Trophoblast cell (in vitro differentiated cells and primary cell): Measurements from ENCODE around the gene ROR1.

Source experiments
- DNase-seq, 2 donors: peaks; one replicate each; pipeline ENCODE4 v3.0.0-alpha.2; 2016
- H2AFZ ChIP-seq: 2 replicates; pipeline ENCODE4 v1.6.1; 2013; ENCODE audit warnings: low read length, moderate library complexity, mild to moderate bottlenecking; ENCODE audit not compliant: insufficient read depth, poor library complexity
- H2AK5ac ChIP-seq: 2 replicates; pipeline ENCODE4 v1.6.1; 2013; ENCODE audit warnings: mild to moderate bottlenecking, low read length
- H2BK120ac ChIP-seq: 2 replicates; pipeline ENCODE4 v1.6.1; 2013; ENCODE audit warnings: low read length, mild to moderate bottlenecking, moderate library complexity; ENCODE audit not compliant: insufficient read depth, poor library complexity
- H2BK12ac ChIP-seq: 2 replicates; pipeline ENCODE4 v1.6.1; 2013; ENCODE audit warnings: mild to moderate bottlenecking, low read length, moderate library complexity
- H2BK5ac ChIP-seq: 2 replicates; pipeline ENCODE4 v1.6.1; 2013; ENCODE audit warnings: low read length, low read depth, moderate library complexity, mild to moderate bottlenecking; ENCODE audit not compliant: poor library complexity
- H3K14ac ChIP-seq: 2 replicates; pipeline ENCODE4 v1.6.1; 2013; ENCODE audit warnings: mild to moderate bottlenecking, low read length
- H3K18ac ChIP-seq: 2 replicates; pipeline ENCODE4 v1.6.1; 2013; ENCODE audit warnings: mild to moderate bottlenecking, low read length
- H3K23ac ChIP-seq: 2 replicates; pipeline ENCODE4 v1.6.1; 2013; ENCODE audit warnings: low read length
- H3K27ac ChIP-seq: 2 replicates; pipeline ENCODE4 v1.5.1; 2013; ENCODE audit warnings: low read depth, mild to moderate bottlenecking, inconsistent platforms, low read length, moderate library complexity
- H3K27me3 ChIP-seq: 2 replicates; pipeline ENCODE4 v1.6.1; 2013; ENCODE audit warnings: inconsistent platforms, mild to moderate bottlenecking, low read length, moderate library complexity; ENCODE audit not compliant: insufficient read depth
- H3K36me3 ChIP-seq, 2 experiments: 1 replicate in 1 of 2; 2 replicates in 1 of 2; pipeline ENCODE4 v1.6.1; 2013; ENCODE audit warnings: low read length in 2 of 2, mild to moderate bottlenecking in 2 of 2, moderate library complexity in 1 of 2; ENCODE audit not compliant: insufficient read depth in 2 of 2, control insufficient read depth in 1 of 2
- H3K4ac ChIP-seq: 2 replicates; pipeline ENCODE4 v1.6.1; 2013; ENCODE audit warnings: low read depth, mild to moderate bottlenecking, low read length, moderate library complexity
- H3K4me1 ChIP-seq, 2 experiments: 1 replicate in 1 of 2; 2 replicates in 1 of 2; pipeline ENCODE4 v1.6.1; 2013; ENCODE audit warnings: low read length in 2 of 2, mild to moderate bottlenecking in 2 of 2, moderate library complexity in 1 of 2; ENCODE audit not compliant: insufficient read depth in 2 of 2, control insufficient read depth in 1 of 2
- H3K4me2 ChIP-seq: 2 replicates; pipeline ENCODE4 v1.6.1; 2013; ENCODE audit warnings: inconsistent platforms, mild to moderate bottlenecking, low read length, moderate library complexity
- H3K4me3 ChIP-seq: 2 replicates; pipeline ENCODE4 v1.5.1; 2013; ENCODE audit warnings: mild to moderate bottlenecking, low read depth, low read length, inconsistent platforms
- H3K79me1 ChIP-seq: one replicate; pipeline ENCODE4 v1.6.1; 2013; ENCODE audit warnings: low read length
- H3K79me2 ChIP-seq: 2 replicates; pipeline ENCODE4 v1.6.1; 2013; ENCODE audit warnings: low read length, mild to moderate bottlenecking; ENCODE audit not compliant: control insufficient read depth, insufficient read depth, poor library complexity
- H3K9ac ChIP-seq: 2 replicates; pipeline ENCODE4 v1.6.1; 2013; ENCODE audit warnings: mild to moderate bottlenecking, low read length
- H3K9me3 ChIP-seq: 2 replicates; pipeline ENCODE4 v1.6.1; 2013; ENCODE audit warnings: low read depth, mild to moderate bottlenecking, control low read depth, inconsistent platforms, low read length; ENCODE audit not compliant: insufficient read depth
- H4K12ac ChIP-seq: 2 replicates; pipeline ENCODE4 v1.6.1; 2013; ENCODE audit warnings: low read depth, mild to moderate bottlenecking, low read length, moderate library complexity
- H4K8ac ChIP-seq: 2 replicates; pipeline ENCODE4 v1.6.1; 2013; ENCODE audit warnings: low read depth, mild to moderate bottlenecking, low read length, moderate library complexity
- H4K91ac ChIP-seq: one replicate; pipeline ENCODE4 v1.6.1; 2013; ENCODE audit warnings: low read depth, mild to moderate bottlenecking, low read length, moderate library complexity
- WGBS: extraction: QIAGEN DNeasy Blood & Tissue Kit; methylation state at CpG from one replicate; pipeline ENCODE4 v1.1.7; 2013; ENCODE audit warnings: missing lambda C conversion rate; ENCODE audit not compliant: insufficient read length, insufficient coverage; ENCODE audit errors: extremely low coverage; 5-methylcytosine and 5-hydroxymethylcytosine counted together

The ROR1 gene

DNA sequence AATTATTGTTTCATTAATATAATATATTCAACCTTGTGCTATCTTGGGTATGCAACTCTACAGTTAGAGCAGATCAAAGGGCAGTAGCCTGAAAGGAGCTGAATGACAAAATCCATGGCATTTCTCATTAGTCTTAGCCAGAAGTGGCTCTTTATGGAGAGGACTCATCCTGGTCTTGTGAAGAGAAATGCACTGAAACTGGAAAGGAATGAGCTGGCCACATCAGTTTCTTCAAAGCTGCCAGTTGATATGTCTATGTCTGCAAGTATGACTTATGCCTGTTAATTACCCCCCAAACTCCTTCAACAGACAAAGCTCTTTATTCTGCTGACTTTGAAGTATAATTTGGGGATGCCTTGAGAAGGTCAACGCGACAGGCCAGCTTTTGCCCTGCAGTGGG is 310.6 kb downstream of the ROR1 start:
- Histone ChIP-seq H3K9ac (no peak overlapping the region), H3K9me3 (no peaks in the 10 kb centered on the region), H4K91ac (no peak overlapping the region), H2BK120ac (no peak overlapping the region), H2BK5ac (no peak overlapping the region), H3K23ac (no peak overlapping the region), H4K12ac (no peak overlapping the region), H3K79me2 (no peaks in the 10 kb centered on the region), H3K27me3 (no peaks in the 10 kb centered on the region), H3K14ac (no peak overlapping the region), H3K4me3 (no peak overlapping the region), H3K36me3 (no peaks in the 10 kb centered on the region), H3K79me1 (peaks cover 5% of the 10 kb centered on the region), H2AFZ (no peak overlapping the region), H2AK5ac (no peak overlapping the region), H4K8ac (no peak overlapping the region), H3K4me2 (no peak overlapping the region), H3K4me1 (peaks cover 8 to 12% of the 10 kb centered on the region in 2 experiments), H3K27ac (no peak overlapping the region), H3K18ac (no peak overlapping the region), H3K4ac (no peak overlapping the region), H2BK12ac (no peak overlapping the region)
- no CpG with 5 or more reads among the region's 2 CpGs for WGBS
- DNase-seq = no peak

GRCh38 chr1:64087768-64088167 is 314.0 kb downstream of the ROR1 start:
- Histone ChIP-seq H3K18ac (no peak overlapping the region), H2AFZ (no peak overlapping the region), H2BK5ac (no peak overlapping the region), H3K36me3 (peaks cover 0 to 1% of the 10 kb centered on the region in 2 experiments), H4K91ac (no peak overlapping the region), H3K9me3 (no peaks in the 10 kb centered on the region), H3K4me2 (no peak overlapping the region), H3K27ac (no peak overlapping the region), H4K12ac (no peak overlapping the region), H3K14ac (no peak overlapping the region), H3K4ac (no peak overlapping the region), H3K4me1 (peaks cover 4 to 5% of the 10 kb centered on the region in 2 experiments), H3K27me3 (no peaks in the 10 kb centered on the region), H2BK12ac (no peak overlapping the region), H3K79me2 (peaks cover 2% of the 10 kb centered on the region), H3K79me1 (peaks cover 9% of the 10 kb centered on the region), H4K8ac (no peak overlapping the region), H2BK120ac (no peak overlapping the region), H3K9ac (no peak overlapping the region), H3K4me3 (no peak overlapping the region), H2AK5ac (no peak overlapping the region), H3K23ac (no peak overlapping the region)
- WGBS = no CpG with 5 or more reads among the region's 2 CpGs
- DNase-seq = no peak

DNA sequence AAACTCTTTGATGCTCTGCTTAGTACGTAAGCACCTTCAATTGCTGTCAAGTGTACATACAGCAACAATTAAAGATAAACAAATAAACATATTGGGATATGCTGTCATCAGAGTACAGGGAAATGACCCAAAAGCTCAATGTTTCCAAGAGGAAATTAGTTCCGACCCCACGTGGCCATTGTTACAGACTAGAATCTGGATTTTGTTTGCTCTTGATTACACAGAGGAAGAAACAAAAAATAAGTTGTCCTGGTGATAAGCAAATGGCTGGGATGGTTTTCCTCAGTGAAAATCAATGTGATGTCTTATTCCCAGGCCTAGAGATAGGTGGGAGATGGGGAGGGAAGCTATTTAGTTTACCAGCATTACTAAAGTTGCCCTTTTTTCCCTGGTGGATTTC is 316.6 kb downstream of the ROR1 start:
- WGBS = no CpG with 5 or more reads among the region's 3 CpGs
- no peak overlapping the region for H3K4me3 ChIP-seq
- H4K8ac ChIP-seq = no peak overlapping the region
- H3K27ac ChIP-seq = no peak overlapping the region
- H4K12ac ChIP-seq = no peak overlapping the region
- no peaks in the 10 kb centered on the region for H3K9me3 ChIP-seq
- no peak overlapping the region for H3K9ac ChIP-seq
- H2BK12ac ChIP-seq = no peak overlapping the region
- H3K79me2 ChIP-seq = peaks cover 2% of the 10 kb centered on the region
- H2AK5ac ChIP-seq = no peak overlapping the region
- H3K79me1 ChIP-seq = peaks cover 15% of the 10 kb centered on the region
- peaks cover 8% of the 10 kb centered on the region in 2 experiments for H3K4me1 ChIP-seq
- no peak overlapping the region for H3K4me2 ChIP-seq
- no peak overlapping the region for H4K91ac ChIP-seq
- no peak overlapping the region for H2BK5ac ChIP-seq
- no peak overlapping the region for H2BK120ac ChIP-seq
- no peak overlapping the region for H3K14ac ChIP-seq
- no peaks in the 10 kb centered on the region for H3K27me3 ChIP-seq
- H3K4ac ChIP-seq = no peak overlapping the region
- peaks cover 0 to 1% of the 10 kb centered on the region in 2 experiments for H3K36me3 ChIP-seq
- no peak overlapping the region for H3K23ac ChIP-seq
- no peak overlapping the region for H2AFZ ChIP-seq
- DNase-seq = no peak
- no peak overlapping the region for H3K18ac ChIP-seq

DNA sequence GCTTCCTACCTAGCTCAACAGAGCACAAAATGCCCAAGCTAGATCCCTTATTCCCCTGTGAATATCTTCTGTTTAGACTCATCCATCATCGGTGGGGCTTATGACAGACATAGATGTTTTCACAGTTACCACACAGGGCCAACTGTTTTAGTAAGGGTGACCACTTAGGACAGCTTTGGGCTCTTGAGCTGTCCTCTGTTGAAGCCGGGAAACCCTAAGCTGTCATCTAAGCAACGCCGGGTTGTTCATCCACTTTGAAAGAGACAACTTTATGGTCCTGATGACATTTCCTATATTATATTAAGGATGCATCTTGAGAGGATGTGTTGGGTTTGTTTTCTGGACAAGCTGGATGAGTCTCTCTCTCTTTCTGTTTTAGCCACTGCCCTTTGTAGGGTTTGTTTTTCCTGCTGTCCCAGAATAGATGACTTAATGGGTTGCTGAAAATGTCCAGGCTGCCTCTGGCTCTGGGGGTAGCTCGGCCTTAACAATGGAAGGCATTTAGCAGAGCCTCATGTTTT is 319.1 kb downstream of the ROR1 start:
- Histone ChIP-seq H3K18ac (no peak overlapping the region), H2BK120ac (no peak overlapping the region), H3K36me3 (peaks cover 0 to 1% of the 10 kb centered on the region in 2 experiments), H2AK5ac (no peak overlapping the region), H2AFZ (no peak overlapping the region), H2BK5ac (peak overlapping the region; percentile 24), H3K79me1 (peaks cover 15% of the 10 kb centered on the region), H3K4ac (no peak overlapping the region), H3K4me3 (no peak overlapping the region), H3K27me3 (no peaks in the 10 kb centered on the region), H2BK12ac (no peak overlapping the region), H3K9me3 (no peaks in the 10 kb centered on the region), H3K4me1 (peaks cover 8% of the 10 kb centered on the region in 2 experiments), H4K91ac (peak overlapping the region; percentile 40), H4K8ac (no peak overlapping the region), H3K27ac (peak overlapping the region; percentile 96), H3K79me2 (peaks cover 2% of the 10 kb centered on the region), H3K14ac (no peak overlapping the region), H3K4me2 (peak overlapping the region; percentile 4), H4K12ac (no peak overlapping the region), H3K9ac (no peak overlapping the region), H3K23ac (no peak overlapping the region)
- WGBS = no CpG with 5 or more reads among the region's 5 CpGs
- no peak for DNase-seq
